Measurements from ENCODE around the gene ASRGL1. TPM values are rescaled to one million over a fixed set of nuclear protein-coding genes. Genes with fewer than 3 reads are reported as not detected.

ASRGL1 gene
- total RNA-seq, 6 donors from 2014 or later = 31.2 to 82.8 (median 49.3) TPM

DNA sequence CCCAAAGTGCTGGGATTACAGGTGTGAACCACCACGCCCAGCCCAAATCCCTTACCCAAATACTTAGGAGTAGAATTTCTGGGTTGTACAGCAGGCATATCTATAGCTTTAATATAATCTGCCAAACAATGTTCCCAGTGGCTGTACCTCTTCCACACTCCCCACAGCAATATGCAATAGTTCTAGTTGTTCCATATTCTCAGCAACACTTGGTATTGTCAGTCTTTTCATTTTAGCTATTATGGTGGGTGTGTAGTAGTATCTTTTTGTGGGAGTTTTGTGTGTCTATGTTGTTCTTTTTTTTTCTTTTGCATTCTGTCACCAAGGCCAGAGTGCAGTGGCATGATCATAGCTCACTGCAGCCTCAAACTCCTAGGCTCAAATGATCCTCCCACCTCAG lies 100.4 kb downstream of the ASRGL1 start:
- H3K4me3 ChIP-seq = no peak overlapping the region
- TF ChIP-seq POLR2A (IDR thresholded peaks at IDR 0.05) = no peak
- TF ChIP-seq EP300 (IDR thresholded peaks at IDR 0.05) = no peak
- TF ChIP-seq, protein P1, sequence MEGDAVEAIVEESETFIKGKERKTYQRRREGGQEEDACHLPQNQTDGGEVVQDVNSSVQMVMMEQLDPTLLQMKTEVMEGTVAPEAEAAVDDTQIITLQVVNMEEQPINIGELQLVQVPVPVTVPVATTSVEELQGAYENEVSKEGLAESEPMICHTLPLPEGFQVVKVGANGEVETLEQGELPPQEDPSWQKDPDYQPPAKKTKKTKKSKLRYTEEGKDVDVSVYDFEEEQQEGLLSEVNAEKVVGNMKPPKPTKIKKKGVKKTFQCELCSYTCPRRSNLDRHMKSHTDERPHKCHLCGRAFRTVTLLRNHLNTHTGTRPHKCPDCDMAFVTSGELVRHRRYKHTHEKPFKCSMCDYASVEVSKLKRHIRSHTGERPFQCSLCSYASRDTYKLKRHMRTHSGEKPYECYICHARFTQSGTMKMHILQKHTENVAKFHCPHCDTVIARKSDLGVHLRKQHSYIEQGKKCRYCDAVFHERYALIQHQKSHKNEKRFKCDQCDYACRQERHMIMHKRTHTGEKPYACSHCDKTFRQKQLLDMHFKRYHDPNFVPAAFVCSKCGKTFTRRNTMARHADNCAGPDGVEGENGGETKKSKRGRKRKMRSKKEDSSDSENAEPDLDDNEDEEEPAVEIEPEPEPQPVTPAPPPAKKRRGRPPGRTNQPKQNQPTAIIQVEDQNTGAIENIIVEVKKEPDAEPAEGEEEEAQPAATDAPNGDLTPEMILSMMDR (IDR thresholded peaks at IDR 0.05) = no peak
- TF ChIP-seq POLR2AphosphoS5 (IDR thresholded peaks at IDR 0.05) = no peak
- ATAC-seq (ENCODE audit: low FRiP score in 2 of 2) (no peak), DNase-seq (no peak)
- no peak overlapping the region for H3K27ac ChIP-seq
- peaks cover 22 to 41% (median 24%) of the 10 kb centered on the region in 4 donors for H3K4me1 ChIP-seq
- H3K27me3 ChIP-seq = no peaks in the 10 kb centered on the region
- no peaks in the 10 kb centered on the region for H3K9me3 ChIP-seq
- WGBS, 2 donors = 92 to 93% methylated on average over 1 of the region's 1 CpG
- no peaks in the 10 kb centered on the region for H3K36me3 ChIP-seq

DNA sequence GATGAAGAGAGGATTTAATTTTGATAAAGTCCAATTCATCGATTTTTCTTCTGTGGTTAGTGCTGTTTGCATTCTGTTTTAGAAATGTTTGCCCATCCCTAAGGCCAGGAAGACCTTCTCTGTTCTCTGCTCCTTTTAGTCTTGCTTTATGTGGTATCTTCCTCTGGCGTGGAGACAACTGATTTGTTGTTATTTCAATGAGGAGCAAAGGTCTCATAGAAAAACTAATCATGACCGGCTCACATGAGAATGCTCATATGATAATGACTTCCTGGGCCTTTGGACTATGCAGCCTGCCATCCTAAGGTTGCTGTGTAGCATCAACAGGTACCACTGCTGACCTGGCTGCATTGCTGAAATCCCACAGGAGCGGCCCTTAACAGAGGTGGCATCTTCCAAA lies 101.4 kb downstream of the ASRGL1 start:
- Histone ChIP-seq H3K36me3 (no peaks in the 10 kb centered on the region), H3K4me3 (no peak overlapping the region), H3K4me1 (peaks cover 21 to 37% (median 22%) of the 10 kb centered on the region in 4 donors), H3K27me3 (no peaks in the 10 kb centered on the region), H3K9me3 (no peaks in the 10 kb centered on the region), H3K27ac (no peak overlapping the region)
- 84 to 86% methylated on average over 4 of the region's 4 CpGs for WGBS, 2 donors
- DNase-seq = no peak
- TF ChIP-seq, protein P1 (IDR thresholded peaks at IDR 0.05) = no peak
- TF ChIP-seq POLR2AphosphoS5 (IDR thresholded peaks at IDR 0.05) = no peak
- TF ChIP-seq EP300 (IDR thresholded peaks at IDR 0.05) = no peak
- TF ChIP-seq POLR2A (IDR thresholded peaks at IDR 0.05) = no peak
- no peak for ATAC-seq (ENCODE audit: low FRiP score in 2 of 2)

DNA sequence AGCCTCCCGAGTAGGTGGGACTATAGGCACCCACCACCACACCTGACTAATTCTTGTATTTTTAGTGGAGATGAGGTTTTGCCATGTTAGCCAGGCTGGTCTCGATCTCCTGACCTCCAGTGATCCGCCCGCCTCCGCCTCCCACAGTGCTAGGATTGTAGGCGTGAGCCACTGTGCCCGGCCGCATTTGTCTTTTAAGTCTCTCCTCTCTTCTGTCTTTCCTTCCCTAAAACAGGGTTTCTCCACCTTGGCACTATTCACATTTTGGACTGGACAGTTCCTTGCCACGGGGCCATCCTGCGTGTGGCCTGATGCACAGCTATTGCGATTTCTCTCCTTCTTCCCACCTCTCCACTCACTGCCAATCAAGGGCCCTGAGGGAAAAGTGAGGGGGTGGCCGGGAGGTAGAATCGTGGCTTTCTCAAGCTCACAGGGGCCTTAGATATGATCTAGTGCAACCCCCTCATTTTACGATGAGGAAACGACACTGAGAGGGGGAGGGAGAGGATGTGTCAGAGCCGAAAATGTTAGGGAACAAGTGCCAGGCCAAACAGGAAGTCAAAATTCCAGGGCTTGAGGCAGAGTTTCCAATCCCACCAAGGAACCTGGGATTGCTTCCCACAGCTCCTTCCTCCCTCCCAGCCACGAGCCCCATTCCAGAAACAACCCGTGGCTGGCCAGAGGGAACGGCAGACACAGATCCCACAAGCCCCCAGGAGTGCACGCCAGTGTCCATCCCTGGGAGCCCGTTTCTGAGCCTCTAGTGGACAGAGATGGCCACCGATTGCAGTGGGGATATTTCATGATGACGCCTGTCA lies 102.7 kb downstream of the ASRGL1 start:
- WGBS, 2 donors = 53 to 54% methylated on average over 15 to 23 of the region's 23 CpGs
- DNase-seq = no peak

More for the DNA sequence above, 102.7 kb downstream of the ASRGL1 start:
- no peak for TF ChIP-seq EP300 (IDR thresholded peaks at IDR 0.05)
- TF ChIP-seq, protein P1 (IDR thresholded peaks at IDR 0.05) = no peak
- TF ChIP-seq POLR2AphosphoS5 (IDR thresholded peaks at IDR 0.05) = no peak
- TF ChIP-seq POLR2A (IDR thresholded peaks at IDR 0.05) = no peak
- H3K36me3 ChIP-seq = no peaks in the 10 kb centered on the region
- no peaks in the 10 kb centered on the region for H3K27me3 ChIP-seq
- ATAC-seq (ENCODE audit: low FRiP score in 2 of 2) = peak in 1 of 2 donors; percentile 51
- peak overlapping the region; percentile 46 to 74 (median 72) for H3K27ac ChIP-seq
- H3K4me1 ChIP-seq = peaks cover 27 to 37% (median 28%) of the 10 kb centered on the region in 4 donors
- no peaks in the 10 kb centered on the region for H3K9me3 ChIP-seq
- H3K4me3 ChIP-seq = no peak overlapping the region

Other genes with a start within 250 kb of the ASRGL1 start
- 10 to 100 TPM; 11.9 to 44.0 (median 19.7) TPM for gene INCENP, start 213.4 kb upstream of the ASRGL1 start, total RNA-seq
- gene SCGB1D1, start 147.2 kb upstream of the ASRGL1 start, total RNA-seq = not detected
- 1 to 10 TPM in 4 of 6 donors, not detected in 2; 2.0 to 4.3 (median 2.4) TPM for gene SCGB2A1, start 128.8 kb upstream of the ASRGL1 start, total RNA-seq
- gene SCGB1D2, start 95.2 kb upstream of the ASRGL1 start, total RNA-seq = not detected
- not detected for gene SCGB2A2, start 67.3 kb upstream of the ASRGL1 start, total RNA-seq
- gene SCGB1D4, start 38.4 kb upstream of the ASRGL1 start, total RNA-seq = not detected
- 1,000 to 10,000 TPM in 4 of 6 donors, 100 to 1,000 TPM in 1, 10 to 100 TPM in 1; 85.4 to 2,572 (median 1,269) TPM for gene SCGB1A1, start 81.6 kb downstream of the ASRGL1 start, total RNA-seq
- 1,000 to 10,000 TPM in 2 of 6 donors, 100 to 1,000 TPM in 4; 583 to 1,153 (median 829) TPM for gene AHNAK, start 209.4 kb downstream of the ASRGL1 start, total RNA-seq
- gene EEF1G, start 236.4 kb downstream of the ASRGL1 start, total RNA-seq = 100 to 1,000 TPM; 557 to 997 (median 889) TPM

Data from upper lobe of left lung (tissue), 6 donors.